IMR-90 (cell line): ENCODE results near the gene ZBED1. TPM values are rescaled to one million over a fixed set of nuclear protein-coding genes. Genes with fewer than 3 reads are reported as not detected.

Experiments
- ATAC-seq: fragments of 200-7000 bp; cut with Tn5 transposase; 2 replicates; pipeline ENCODE4 v1.9.1; 2020; ENCODE audit warnings: low read depth, mild to moderate bottlenecking, moderate library complexity
- BruUV-seq: library from RNA; stranded (reverse); fragments of 400-500 nt; replicated peaks from 2 replicates; lab custom pipeline; 2021; lab: Mats Ljungman, UMichigan
- CTCF ChIA-PET: fragments of 300-600 bp; formaldehyde crosslinking; extraction: SDS; loops from one replicate; lab custom pipeline; 2021; ENCODE audit warnings: antibody characterized with exemption; lab: Yijun Ruan, JAX
- POLR2A ChIA-PET: fragments of 300-600 bp; sonication (Branson Sonifier 250); formaldehyde crosslinking; loops from one replicate; lab custom pipeline; 2022; ENCODE audit warnings: antibody characterized with exemption; ENCODE audit not compliant: unreplicated experiment; lab: Charles Lee
- DNase-seq: peaks from one replicate; pipeline ENCODE4 v3.0.0; 2013
- H2AFZ ChIP-seq: replicated peaks from 2 replicates; pipeline ENCODE3; 2013; ENCODE audit warnings: low read length, mild to moderate bottlenecking; ENCODE audit not compliant: poor library complexity
- H2AK5ac ChIP-seq: 2 replicates; pipeline ENCODE4 v1.6.1; 2013; ENCODE audit warnings: low read depth, low read length, inconsistent platforms
- H2AK9ac ChIP-seq: replicated peaks from 2 replicates; pipeline ENCODE3; 2013; ENCODE audit warnings: mild to moderate bottlenecking, low read depth, low read length, moderate library complexity; ENCODE audit not compliant: poor library complexity
- H2BK120ac ChIP-seq: 2 replicates; pipeline ENCODE4 v1.6.1; 2013; ENCODE audit warnings: low read depth, low read length, inconsistent platforms
- H2BK15ac ChIP-seq: 3 replicates; pipeline ENCODE4 v1.6.1; 2013; ENCODE audit warnings: low read depth, low read length, inconsistent platforms
- H2BK20ac ChIP-seq: 2 replicates; pipeline ENCODE4 v1.6.1; 2013; ENCODE audit warnings: low read depth, mild to moderate bottlenecking, inconsistent platforms, low read length, moderate library complexity
- H2BK5ac ChIP-seq: 2 replicates; pipeline ENCODE4 v1.6.1; 2013; ENCODE audit warnings: mild to moderate bottlenecking, low read depth, low read length, inconsistent platforms; ENCODE audit not compliant: poor library complexity, severe bottlenecking
- H3K14ac ChIP-seq: replicated peaks from 2 replicates; pipeline ENCODE4 v1.6.1; 2013; ENCODE audit warnings: low read depth, low read length, inconsistent platforms
- H3K18ac ChIP-seq: 2 replicates; pipeline ENCODE4 v1.6.1; 2013; ENCODE audit warnings: low read depth, low read length, control low read depth
- H3K23ac ChIP-seq: 2 replicates; pipeline ENCODE4 v1.6.1; 2013; ENCODE audit warnings: low read depth, low read length, inconsistent platforms
- H3K27ac ChIP-seq: 2 replicates; pipeline ENCODE4 v1.5.1; 2013; ENCODE audit warnings: mild to moderate bottlenecking, control low read depth, low read length; ENCODE audit not compliant: insufficient read depth
- H3K27me3 ChIP-seq: 2 replicates; pipeline ENCODE4 v1.6.1; 2013; ENCODE audit warnings: low read length; ENCODE audit not compliant: control insufficient read depth, insufficient read depth
- H3K36me3 ChIP-seq: 2 replicates; pipeline ENCODE4 v1.6.1; 2013; ENCODE audit warnings: low read length, mixed read lengths; ENCODE audit not compliant: control insufficient read depth, insufficient read depth
- H3K4ac ChIP-seq: 2 replicates; pipeline ENCODE4 v1.6.1; 2013; ENCODE audit warnings: low read depth, low read length, inconsistent platforms
- H3K4me1 ChIP-seq: 2 replicates; pipeline ENCODE4 v1.6.1; 2013; ENCODE audit warnings: low read length, mixed read lengths; ENCODE audit not compliant: control insufficient read depth, insufficient read depth
- H3K4me2 ChIP-seq: 2 replicates; pipeline ENCODE4 v1.6.1; 2013; ENCODE audit warnings: low read depth, mild to moderate bottlenecking, control low read depth, low read length, moderate library complexity
- H3K4me3 ChIP-seq: 2 replicates; pipeline ENCODE4 v1.5.1; 2013; ENCODE audit warnings: low read depth, mild to moderate bottlenecking, control low read depth, low read length, moderate library complexity; ENCODE audit not compliant: insufficient read depth
- H3K56ac ChIP-seq: 2 replicates; pipeline ENCODE4 v1.6.1; 2013; ENCODE audit warnings: low read length, inconsistent platforms; ENCODE audit not compliant: insufficient read depth; ENCODE audit errors: extremely low read depth
- H3K79me1 ChIP-seq, 2 experiments: 2 replicates each; pipeline ENCODE4 v1.6.1; 2013; ENCODE audit warnings: low read length in 2 of 2, inconsistent platforms in 1 of 2, low read depth in 1 of 2
- H3K9ac ChIP-seq: 2 replicates; pipeline ENCODE4 v1.6.1; 2013; ENCODE audit warnings: low read depth, low read length, control low read depth
- H3K9me1 ChIP-seq: 2 replicates; pipeline ENCODE4 v1.6.1; 2013; ENCODE audit warnings: low read length, inconsistent platforms; ENCODE audit not compliant: insufficient read depth
- H3K9me3 ChIP-seq: 2 replicates; pipeline ENCODE4 v1.6.1; 2013; ENCODE audit warnings: low read length; ENCODE audit not compliant: control insufficient read depth, insufficient read depth
- H4K20me1 ChIP-seq: 2 replicates; pipeline ENCODE4 v1.6.1; 2013; ENCODE audit warnings: low read length, inconsistent platforms; ENCODE audit not compliant: insufficient read depth
- H4K5ac ChIP-seq: 2 replicates; pipeline ENCODE4 v1.6.1; 2013; ENCODE audit warnings: mild to moderate bottlenecking, low read depth, low read length, control low read depth
- H4K8ac ChIP-seq, 2 experiments: 2 replicates each; pipeline ENCODE4 v1.6.1; 2013; ENCODE audit warnings: low read depth in 2 of 2, low read length in 2 of 2, control low read depth in 1 of 2, inconsistent platforms in 1 of 2
- H4K91ac ChIP-seq: 2 replicates; pipeline ENCODE4 v1.6.1; 2013; ENCODE audit warnings: low read depth, low read length, inconsistent platforms; ENCODE audit not compliant: insufficient read depth
- CHD1 ChIP-seq: IDR thresholded peaks from 2 replicates; pipeline ENCODE4 v1.6.1; 2012; ENCODE audit warnings: low read depth, low read length, improper control_type of control experiment
- ELK1 ChIP-seq: fragments of 150-350 bp; IDR thresholded peaks from 2 replicates; pipeline ENCODE4 v1.6.1; 2016; ENCODE audit warnings: low read depth, mild to moderate bottlenecking, low read length, moderate library complexity, borderline replicate concordance
- MAZ ChIP-seq: IDR thresholded peaks from 2 replicates; pipeline ENCODE4 v1.6.1; 2012; ENCODE audit warnings: low read depth, mild to moderate bottlenecking, low read length, improper control_type of control experiment, moderate library complexity, borderline replicate concordance
- MXI1 ChIP-seq: IDR thresholded peaks from 2 replicates; pipeline ENCODE4 v1.6.1; 2012; ENCODE audit warnings: low read depth, mild to moderate bottlenecking, low read length, moderate library complexity, borderline replicate concordance
- NFE2L2 ChIP-seq: fragments of 150-350 bp; IDR thresholded peaks from 2 replicates; pipeline ENCODE4 v1.6.1; 2016; ENCODE audit warnings: low read depth, mild to moderate bottlenecking, low read length
- RAD21 ChIP-seq: IDR thresholded peaks from 2 replicates; pipeline ENCODE4 v1.6.1; 2012; ENCODE audit warnings: low read length, improper control_type of control experiment
- USF2 ChIP-seq: fragments of 150-350 bp; IDR thresholded peaks from 2 replicates; pipeline ENCODE4 v1.6.1; 2017; ENCODE audit warnings: mild to moderate bottlenecking, antibody characterized with exemption, low read length, low read depth
- WGBS, 2 experiments: methylation state at CpG; one replicate each; pipeline versions ENCODE4 v1.1.5 to v1.1.7; 2013; ENCODE audit warnings: missing lambda C conversion rate in 2 of 2; ENCODE audit not compliant: insufficient read length in 1 of 2; ENCODE audit errors: extremely low coverage in 2 of 2; 5-methylcytosine and 5-hydroxymethylcytosine counted together
- dilution Hi-C: fragments of 300-500 bp; cut with HindIII; formaldehyde crosslinking; loops from one replicate; pipeline ENCODE4 v1.14.3; 2018; ENCODE audit warnings: low sequenced_read_pairs; ENCODE audit not compliant: unreplicated experiment
- in situ Hi-C: fragments of 300-500 bp; cut with MboI; formaldehyde crosslinking; loops from 3 replicates; pipeline ENCODE4 v1.14.3; 2019; ENCODE audit warnings: low sequenced_read_pairs, inconsistent platforms, mixed read lengths
- intact Hi-C: fragments of 100-400 bp; cut with micrococcal nuclease; formaldehyde crosslinking; loops from 2 replicates; pipeline ENCODE4 v1.10.0; 2022
- polyA plus RNA-seq, 3 experiments: library from polyadenylated mRNA; depleted of rRNA; stranded (reverse); fragments of >200 nt; gene quantifications; 2 replicates each; pipeline ENCODE4 v1.2.3, GENCODE V29; 2012; ENCODE audit warnings: low replicate concordance in 1 of 3
- total RNA-seq: library from RNA; depleted of rRNA; stranded (reverse); fragments of >200 nt; gene quantifications from 2 replicates; pipeline ENCODE4 v1.2.3, GENCODE V29; 2012

The ZBED1 gene
- total and polyA plus RNA-seq, 2 of the 4 experiments (the other 2 are of a cell fraction): 13.1 to 21.5 TPM

- Histone ChIP-seq H3K27me3 (no peaks in the 10 kb centered on the region), H3K9me3 (no peaks in the 10 kb centered on the region)
These were observed 51.5 kb downstream of the ZBED1 start for GRCh38 chrX:2449135-2449886.

More at GRCh38 chrX:2449135-2449886, 51.5 kb downstream of the ZBED1 start:
- Histone ChIP-seq H2BK15ac (no peak overlapping the region), H2BK20ac (no peak overlapping the region), H4K20me1 (peaks cover 32% of the 10 kb centered on the region), H2AFZ (no peak overlapping the region), H3K4me2 (no peak overlapping the region), H2BK5ac (no peak overlapping the region), H3K9ac (no peak overlapping the region), H3K4me1 (0 out of 2 replicates have a peak, but pooled peaks cover 1% of the 10 kb centered on the region), H3K4ac (no peak overlapping the region), H3K4me3 (no peak overlapping the region), H3K79me1 (peaks cover 27 to 56% of the 10 kb centered on the region in 2 experiments), H4K91ac (no peak overlapping the region), H3K18ac (no peak overlapping the region), H2AK9ac (no peak overlapping the region), H4K5ac (no peak overlapping the region), H3K9me1 (peaks cover 25% of the 10 kb centered on the region), H3K36me3 (peaks cover 9% of the 10 kb centered on the region), H2AK5ac (no peak overlapping the region), H2BK120ac (no peak overlapping the region), H3K14ac (no peak overlapping the region), H3K23ac (no peak overlapping the region), H3K27ac (no peak overlapping the region), H3K56ac (no peak overlapping the region), H4K8ac (no peak overlapping the region)
- ChIA-PET CTCF (no interaction called here), POLR2A (no interaction called here)
- DNase-seq: no peak
- no CpG with 5 or more reads among the region's 13 CpGs for WGBS, 2 experiments
- ATAC-seq: no peak
- intact Hi-C loops: no loop called here
- in situ Hi-C loops: no loop called here
- TF ChIP-seq CHD1: no peak
- TF ChIP-seq ELK1: no peak
- TF ChIP-seq MAZ: no peak
- TF ChIP-seq USF2: no peak
- no peak for TF ChIP-seq NFE2L2
- no peak for TF ChIP-seq MXI1
- no peak for TF ChIP-seq RAD21
- dilution Hi-C loops: no loop called here
- no TSS peak for BruUV-seq
